Left hindlimb (tissue), 1 donor: Measurements from ENCODE around the gene FBXL4.

ENCODE experiments used
- DNase-seq: peaks from one replicate; pipeline ENCODE4 v3.0.0-alpha.2; 2018

The FBXL4 gene

DNA sequence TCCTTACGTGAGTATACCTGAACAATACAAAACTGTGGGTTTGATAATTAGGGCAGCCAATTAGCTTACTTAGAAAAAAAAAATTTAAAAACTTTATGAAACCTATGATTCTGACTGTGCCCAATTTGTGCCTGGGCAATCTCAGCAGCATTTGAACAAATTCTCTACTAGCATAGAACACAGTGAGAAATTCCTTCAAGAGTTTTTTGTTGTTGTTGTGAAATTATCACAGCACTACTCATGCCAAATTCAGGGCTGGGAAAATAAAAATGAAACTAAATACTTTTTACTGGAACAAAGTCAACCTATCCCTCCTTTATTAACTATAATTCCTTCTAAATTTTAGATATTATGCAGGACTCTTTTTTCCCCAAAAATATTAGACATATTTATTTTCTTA, 70.5 kb downstream of the FBXL4 start:
- no peak for DNase-seq

DNA sequence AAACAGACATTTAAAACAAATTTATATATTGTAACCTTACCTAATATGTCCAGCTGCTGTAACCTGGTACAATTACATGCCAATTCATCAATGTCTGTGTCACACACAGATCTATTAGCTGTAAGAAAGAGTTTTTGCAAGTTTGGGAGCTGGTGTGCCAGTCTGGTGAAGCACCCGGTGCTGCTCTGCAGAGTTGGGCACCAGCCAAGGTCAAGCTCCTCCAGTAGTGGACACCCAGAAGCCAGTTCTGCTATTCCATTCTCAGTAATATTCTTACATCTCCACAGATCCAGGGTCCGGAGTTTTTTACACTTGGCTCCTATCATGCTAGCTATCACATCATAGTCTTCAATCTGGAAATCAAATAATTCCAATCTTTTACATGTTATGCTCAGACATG, 72.4 kb downstream of the FBXL4 start:
- DNase-seq: no peak

DNA sequence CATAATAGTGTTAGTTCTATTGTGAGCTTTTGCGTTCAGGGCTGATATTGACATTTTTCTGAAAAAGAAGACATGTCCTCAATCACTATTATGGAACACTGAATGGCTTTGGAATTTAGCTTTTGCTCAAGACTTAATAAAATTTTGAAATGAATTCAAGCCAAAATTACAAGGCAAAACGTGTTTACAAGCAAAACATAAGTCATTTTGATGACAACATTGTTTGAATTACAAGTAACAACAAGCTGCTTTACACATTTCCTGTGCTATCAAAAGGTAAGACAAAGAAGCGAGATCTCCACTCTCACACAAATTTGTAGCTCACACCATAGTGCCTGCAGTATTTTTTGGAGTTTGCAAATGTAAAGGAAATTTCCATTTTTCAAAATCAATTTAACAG, 75.9 kb downstream of the FBXL4 start:
- DNase-seq: no peak

DNA sequence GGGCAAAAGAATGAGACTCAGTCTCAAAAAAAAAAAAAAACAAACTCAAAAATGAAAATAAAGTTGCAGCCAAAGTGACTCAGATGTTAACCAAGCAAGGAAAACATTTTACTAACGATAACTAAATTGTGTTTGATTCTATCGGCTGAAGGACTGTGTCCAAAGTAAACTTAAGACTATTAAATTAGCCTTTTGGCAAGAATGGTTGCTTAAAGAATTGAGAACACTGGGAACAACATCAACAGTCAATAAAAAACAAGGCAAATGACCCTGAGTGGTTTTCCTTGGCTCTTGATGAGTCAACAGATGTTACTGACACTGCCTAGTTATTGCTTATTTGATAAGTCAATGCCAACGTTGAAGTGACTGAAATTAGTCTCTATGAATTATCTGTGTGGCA, 76.7 kb downstream of the FBXL4 start:
- DNase-seq: no peak

DNA sequence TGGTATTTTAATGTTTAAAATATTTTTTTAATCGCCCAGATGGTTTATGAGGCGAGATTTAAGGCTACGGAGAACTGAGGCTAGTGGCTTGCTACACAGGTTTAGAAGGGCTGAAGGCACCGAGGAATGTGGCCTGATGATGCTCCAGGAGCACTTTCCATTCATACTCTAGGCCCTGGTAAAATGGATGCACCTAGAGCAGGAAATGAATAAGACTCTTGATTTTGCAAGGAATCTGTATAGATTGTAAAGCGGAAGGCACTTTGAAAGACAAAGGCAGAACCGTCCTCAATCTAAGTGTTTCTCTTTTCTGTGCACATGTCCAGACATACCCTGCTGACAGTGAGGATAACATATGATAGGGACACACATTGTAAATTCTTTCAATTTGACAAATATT, 83.2 kb downstream of the FBXL4 start:
- DNase-seq: no peak

DNA sequence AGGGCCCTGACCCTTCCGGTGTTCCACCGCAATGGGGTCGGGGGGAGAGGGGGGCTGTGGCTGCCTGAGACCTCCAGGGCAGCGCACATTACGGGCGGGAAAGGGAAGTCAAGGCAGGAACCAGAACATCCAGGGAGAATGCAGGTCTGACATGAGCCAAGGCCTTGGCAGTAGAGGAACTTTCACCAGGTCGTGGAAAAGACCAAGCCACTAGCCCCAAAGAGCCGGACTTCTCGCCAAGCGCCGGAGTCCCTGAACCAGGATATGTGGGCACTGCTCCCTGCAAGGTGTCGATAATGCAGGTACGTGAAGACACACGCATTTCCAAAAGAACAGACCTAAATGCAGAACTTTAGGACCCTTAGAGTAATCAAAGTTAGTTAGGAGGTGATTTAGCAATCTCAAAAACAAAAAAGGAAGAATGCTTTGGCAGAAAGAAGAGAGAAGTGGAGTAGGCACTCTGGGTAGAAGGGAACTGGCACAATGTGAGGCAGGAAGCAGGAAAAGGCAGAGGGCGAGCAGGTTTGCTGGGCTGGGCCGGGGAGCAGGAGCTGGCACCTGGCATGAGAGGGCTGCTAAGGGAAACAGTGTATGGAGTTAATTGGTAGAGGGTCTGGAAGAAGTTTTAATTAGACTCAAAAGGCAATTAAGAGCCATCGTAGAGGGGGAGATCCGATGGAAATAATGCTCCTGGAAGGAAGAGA, 99.1 kb downstream of the FBXL4 start:
- DNase-seq: no peak

DNA sequence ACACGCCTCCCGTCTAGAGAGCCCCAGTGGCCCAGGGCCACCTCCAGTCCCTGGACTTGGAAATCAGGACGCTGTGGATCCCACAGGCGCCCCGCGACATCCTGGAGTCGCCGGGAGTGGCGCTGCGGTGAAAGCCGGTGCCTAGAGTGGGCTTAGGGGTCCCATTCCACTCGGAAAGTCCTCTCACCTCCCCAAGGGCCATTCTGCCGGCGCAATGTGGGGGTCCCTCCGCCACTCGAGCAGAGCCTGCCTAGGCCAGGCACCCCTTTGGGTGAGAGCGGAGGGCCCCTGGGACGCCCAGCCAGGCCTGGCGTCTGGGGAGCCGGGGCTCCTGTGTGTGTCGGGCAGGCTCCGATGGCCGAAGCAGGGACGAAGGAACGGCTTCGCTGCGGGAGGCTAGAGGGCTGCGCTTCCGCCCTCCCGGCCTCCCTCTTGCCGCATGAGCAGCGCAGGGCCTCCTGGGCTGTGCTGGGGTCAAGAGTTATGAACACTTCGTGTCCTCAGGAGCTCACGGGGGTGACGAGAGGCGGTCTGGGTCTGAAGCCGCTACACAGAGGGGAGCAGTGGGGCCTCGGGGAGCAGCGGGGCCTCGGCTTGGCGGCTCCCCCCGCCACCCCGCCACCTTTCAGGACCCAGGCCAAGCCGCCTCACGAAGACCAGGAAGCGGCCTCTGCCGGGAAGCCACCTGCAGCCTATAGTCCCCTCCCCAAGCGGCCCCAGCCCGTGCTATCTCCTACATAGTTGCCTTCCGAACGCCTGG, 99.8 kb downstream of the FBXL4 start:
- no peak for DNase-seq

DNA sequence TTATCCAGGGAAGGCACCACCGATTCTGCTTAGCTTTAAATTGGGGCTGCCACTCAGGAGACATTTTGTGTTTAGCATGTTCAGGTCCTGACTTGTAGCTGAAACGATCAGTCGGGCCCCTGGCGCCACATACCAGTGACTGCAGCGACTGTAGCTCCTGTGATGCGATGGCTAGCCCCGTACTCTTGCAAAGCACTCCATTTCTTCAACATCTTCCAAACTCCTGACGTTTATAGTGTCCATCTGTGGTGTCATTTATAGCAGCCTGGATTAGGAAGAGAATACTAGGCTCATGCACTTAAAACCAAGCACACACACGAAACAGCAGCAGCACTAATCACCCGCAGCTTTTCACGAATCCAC, 100.3 kb downstream of the FBXL4 start:
- no peak for DNase-seq

DNA sequence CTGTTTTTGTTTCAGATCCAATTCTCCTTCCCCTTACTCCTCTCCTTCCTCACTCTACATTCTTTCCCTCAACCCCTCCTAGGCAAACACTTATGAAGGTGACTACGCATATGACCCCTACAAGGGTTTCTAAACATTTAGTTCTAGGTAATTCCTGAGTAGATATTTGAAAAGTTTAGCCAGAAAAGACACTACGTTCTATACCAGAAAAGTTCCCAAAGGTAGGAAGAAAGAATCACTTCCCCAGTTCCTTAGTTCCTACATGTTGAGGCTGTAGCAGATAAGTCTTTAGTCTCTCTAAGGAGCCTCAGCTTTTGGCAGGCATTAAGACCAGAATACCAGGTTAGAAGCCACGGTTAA, 101.7 kb downstream of the FBXL4 start:
- DNase-seq: no peak

DNA sequence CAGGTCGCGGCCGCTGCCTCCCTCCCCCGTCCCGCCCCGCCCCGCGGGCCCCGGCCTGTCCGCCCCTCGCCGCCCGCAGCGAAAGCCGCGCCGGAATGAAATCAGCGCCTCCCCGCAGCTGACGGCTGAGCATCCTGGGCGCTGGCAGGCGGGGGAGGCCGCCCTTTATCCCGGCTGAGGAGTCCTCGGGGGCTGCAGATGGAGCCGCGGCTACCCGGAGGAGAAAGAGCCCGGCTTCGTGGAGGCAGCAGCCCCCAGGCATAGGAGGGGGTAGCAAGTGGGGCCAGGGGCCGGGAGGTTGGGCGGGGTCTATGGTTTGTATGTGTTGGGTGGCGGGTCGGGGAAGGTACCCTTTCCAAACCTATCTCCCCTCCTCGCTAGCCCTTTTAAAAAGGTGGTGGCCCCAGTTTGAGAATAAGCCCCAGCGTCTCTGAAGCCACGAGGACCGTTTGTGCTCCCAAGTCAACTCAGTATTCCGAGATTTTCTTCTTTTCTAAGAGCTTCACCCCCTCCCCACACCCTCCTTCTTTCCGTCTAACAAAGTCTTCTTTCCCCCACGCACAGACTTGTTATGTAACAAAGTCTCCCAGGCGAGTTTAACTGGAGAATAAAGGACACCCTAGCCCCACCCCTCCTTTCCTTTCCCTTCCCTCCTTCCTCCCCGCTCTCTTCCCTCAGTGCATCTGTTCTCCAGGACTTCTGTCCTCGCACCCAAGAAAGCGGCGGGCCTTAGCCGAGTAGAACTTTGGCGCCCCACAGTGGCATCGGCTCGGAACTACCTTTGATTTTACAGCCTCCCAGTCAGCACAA, 102.3 kb downstream of the FBXL4 start:
- DNase-seq: peak; percentile 88

DNA sequence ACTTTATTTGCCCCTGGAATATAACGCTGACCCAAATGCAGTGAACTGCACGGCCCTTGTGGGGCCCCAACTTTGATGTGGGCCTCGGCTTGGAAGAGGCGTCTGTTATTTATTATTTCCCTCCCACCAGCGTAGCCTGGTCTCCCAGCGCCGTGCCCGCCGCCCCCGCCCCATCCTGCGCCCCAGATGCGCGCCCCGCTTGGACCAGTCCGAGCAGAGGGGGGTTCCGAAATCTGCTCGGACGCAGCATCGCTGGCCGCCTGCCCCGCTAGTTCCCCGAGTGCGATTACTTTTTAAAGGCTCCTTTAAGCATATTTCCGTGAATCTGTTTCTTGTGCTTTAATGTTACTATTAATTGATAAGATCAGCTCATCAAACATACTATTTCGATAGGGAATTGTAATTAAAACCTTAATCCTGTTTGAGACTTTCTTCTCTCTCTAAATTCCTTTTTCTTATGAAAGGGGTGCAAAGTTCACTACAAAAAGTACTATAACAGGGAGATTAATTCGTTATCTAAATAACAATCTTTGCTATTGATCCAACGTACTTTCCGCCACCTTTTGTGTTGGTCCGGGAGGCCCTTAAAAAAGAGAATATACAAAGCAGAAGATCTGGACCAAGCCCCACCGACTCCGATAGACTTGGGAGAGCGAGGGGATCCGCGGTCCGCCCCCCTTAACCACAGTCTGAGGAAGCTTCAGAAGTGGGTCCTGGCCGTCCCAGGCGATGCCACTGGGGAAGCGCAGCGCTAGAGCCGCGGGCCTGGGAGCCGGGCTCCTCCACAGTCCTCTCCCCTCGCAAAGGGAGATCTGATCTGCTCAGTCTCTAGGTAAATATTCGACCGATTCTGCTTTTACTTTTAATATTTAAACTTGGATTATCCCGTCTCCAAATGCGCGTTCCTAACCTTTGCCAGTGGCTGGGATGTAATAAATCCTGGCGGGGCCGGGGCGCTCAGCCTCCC, 103.2 kb downstream of the FBXL4 start:
- DNase-seq: no peak

DNA sequence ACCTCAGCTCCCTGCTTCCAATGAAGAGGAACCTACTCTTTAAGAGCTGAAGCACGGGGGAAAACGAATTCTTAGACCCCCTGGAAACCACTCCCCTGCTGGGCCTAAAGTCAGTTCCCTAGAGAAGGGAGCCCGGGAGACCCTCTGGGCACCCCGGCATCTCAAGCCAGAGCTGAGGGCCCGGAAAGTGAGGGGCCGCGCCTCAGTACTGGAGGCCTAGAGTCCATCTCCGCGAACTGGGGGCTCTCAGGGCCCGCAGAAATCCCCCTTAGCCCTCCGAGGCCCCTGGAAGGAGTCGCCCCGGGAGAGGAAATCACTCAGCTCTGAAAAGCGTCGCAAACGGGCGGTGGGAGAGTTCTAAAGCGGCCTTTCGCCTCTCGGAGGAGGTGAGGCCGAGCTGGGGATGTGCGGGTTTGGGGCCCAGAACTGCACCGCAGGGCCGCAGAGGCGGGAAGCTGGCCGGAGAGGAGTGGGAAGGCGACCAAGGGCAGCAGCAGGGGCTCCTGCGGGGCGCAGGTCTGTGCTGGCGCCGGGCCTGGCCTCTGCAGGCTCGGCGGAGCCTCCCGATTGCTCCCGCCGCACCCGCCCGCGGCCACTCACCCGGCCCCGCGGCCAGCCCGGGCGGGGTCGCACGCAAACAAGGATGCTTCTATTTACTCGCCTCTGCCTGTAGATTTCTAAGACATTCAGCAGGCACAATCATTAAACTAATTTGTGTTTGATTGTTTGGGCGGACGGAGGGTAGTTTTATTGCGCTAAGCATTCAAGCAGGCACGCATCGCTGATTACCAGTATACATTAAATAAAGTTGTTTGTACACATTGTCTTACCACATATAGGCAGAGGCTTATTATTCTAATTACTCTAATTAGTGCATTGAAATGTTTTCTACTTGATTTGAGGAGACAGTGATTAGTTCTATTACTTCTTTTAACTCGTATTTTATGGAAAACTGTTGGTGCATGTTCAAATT, 104.2 kb downstream of the FBXL4 start:
- no peak for DNase-seq

DNA sequence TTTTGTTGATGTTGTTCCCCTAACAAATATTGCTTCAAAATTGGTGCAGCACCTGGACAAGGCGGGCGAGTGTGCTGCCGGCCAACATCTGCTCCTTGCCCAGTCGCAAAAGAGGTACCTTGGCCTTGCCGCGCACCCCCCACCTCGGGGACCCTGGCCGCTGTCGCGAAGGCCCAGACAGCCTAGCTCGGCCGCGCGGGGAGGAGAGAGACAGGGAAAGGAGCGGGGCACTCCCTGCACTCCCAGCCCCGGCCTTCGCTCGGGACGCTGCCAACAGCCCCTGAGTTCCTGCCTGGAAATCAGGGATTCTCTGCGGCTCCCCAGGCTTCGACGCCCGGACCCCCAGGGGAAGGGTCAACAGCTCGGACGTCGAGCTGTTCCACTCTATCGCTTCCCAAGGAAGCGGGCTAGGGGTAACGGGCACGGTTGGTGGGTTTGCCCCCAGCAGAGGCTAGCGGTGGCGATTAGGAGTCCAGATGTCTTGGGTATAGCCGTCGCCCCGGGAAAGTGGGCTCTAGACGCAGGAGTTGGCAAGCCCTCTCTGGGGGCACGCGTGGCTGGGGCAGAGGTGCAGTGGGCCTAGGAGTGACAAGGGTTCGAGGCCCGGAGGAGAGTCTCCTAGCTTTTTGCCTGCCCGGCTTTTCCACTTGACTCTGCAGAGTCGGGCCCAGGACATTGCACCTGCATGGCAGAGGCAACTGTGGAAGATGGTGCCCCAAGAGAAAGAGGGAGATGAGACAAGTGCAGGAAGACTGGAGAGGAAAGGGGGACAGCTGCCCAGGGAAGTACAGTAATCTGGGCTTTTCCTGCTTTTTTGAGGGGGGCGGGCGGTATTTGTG, 105.2 kb downstream of the FBXL4 start:
- DNase-seq: no peak

DNA sequence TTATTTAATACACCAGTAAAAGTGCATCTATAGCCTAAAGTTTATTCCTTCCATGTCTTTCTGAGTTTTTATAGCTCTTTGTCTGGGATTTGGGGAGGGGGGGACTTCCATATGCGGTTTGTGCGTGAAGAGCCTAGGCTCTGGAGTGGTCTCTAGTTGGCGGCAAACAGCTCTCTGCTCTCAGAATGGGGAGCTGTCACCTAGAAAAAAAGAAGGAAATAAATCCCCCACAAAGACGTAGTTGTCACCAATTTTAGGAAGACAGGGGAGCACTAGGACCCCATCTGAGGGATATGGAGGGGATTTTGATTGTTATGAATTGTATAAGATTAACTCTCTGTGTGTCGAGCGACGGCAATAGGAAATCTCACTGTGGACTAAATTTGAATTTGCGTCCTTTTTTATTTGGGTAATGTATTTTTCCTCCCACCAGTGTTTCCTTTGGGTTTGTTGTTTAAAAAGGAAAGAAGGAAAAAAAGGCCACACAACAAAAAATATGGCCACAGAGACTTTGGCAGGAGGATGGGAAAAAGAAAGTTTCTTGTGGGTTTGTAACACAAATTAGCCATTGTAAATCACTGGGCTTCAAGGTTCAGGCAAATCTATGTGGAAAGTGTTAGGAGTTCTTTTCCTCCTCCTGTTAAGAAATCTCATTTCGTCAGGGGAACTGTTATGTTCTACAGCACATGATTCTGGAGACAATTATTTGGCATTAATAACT, 106.0 kb downstream of the FBXL4 start:
- no peak for DNase-seq

DNA sequence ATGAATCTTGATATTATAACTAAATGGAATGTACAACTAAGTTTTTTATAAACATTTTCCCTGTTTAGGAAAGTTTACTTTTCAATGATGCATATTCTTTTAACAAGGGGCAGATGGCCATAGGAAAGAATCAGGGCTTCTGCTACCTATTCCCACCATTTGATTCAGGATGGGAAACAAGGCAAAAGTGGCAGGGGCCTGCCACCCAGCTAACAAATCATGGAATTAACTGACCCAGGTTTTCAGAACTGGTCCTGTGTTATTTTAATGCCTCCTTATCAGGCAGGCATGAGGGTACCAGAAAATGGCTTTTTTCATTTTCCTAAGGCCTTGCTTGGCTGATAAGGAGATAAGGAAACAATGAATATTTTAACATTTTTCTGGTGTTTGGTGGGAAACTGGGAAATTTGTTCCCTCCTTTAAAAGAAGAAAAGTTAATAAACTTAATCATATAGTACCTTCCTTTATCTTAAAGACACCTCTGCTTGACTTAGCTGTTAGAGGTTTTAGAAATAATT, 106.7 kb downstream of the FBXL4 start:
- DNase-seq: no peak

DNA sequence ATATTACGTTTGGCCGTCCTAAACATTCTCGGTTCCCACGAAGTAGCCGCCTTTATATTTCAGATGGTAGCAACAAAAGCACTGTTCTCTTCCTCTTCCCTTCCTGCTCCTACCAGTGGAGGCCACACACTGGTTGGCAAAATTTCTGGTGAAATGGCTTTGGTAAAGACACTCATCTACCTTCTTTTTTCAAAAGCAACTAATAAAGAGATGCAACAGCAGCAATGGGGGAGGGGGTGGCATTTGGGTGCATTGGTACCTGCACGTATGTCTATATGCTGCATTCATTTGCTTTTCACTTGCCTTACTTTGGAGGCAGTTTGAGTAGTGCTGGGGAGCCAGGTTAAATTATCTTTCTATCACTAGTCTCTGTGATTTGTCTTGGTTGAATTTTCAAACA, 107.4 kb downstream of the FBXL4 start:
- no peak for DNase-seq

DNA sequence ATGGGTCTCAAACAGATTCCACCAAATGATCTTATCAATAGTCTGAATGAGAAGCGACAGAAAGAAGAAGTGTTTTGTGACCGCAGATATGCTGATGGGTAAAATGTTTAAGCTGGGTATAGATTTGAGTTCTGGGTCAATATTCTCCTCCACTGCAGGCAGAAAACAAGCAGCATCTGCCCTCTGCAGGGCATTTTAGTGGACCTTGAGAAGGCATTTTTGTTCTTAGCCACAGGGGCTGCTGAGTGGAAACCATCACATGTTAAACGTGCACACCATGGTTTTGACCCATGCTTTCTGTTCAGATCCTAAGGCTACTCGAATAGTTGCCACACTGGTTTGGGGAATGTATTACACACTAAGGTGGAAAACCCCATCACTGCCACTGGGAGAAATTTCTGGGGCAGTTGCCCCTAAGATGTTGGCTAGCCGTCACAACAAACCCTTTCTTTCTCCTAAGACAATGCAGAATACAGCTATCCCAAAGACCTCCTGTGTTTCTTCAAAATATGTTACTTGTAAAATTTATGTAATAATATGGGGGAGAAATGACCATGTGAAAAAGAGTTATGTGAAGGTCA, 107.9 kb downstream of the FBXL4 start:
- DNase-seq: no peak

DNA sequence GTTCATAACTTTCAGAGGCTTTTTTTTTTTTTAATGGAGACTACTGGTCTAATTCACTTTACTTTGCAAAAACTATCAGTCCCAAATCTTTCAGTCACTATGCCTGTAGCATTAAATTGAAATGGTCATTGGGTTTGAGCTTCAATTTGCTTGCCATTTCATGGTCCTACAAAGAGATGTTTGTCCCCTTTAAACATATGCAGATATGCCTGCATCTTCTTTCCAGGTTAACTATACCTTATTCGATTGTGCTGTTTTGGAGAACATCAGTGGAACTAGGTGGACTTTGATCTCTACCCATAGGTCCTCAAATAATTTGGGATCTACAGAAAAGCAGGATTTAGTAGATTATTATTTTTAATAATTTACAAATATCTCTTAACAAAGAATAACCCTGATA, 108.8 kb downstream of the FBXL4 start:
- DNase-seq: no peak

DNA sequence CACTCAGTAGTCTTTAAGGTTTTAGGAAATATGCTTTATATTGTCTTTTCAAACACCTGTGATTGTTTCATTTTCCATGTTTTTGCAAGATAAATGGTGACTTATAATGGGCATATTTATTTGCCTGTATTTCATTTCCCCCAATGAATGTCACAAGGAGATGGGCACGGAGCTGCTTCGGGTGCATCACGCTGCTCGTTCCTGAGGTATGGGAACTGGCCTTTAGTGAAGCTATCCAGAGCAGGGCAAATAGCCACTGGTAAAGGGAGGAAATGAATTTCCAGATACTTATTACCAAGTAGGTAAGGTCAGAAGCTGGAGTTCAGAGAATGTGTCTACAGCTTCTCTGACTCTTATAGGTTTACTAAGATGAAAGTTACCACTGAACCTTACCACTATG, 109.7 kb downstream of the FBXL4 start:
- no peak for DNase-seq
